HG03095 (cell line): ENCODE measurements around the gene CTNND2.
A peak's percentile ranks its signal among the peaks of the same experiment; 100 is the strongest.
"Not testable (repeated sequence)": the region's sequence is repeated elsewhere in the genome, so short reads cannot be mapped to it uniquely, and the experiment has no call there.

ENCODE experiments used
- ATAC-seq: cut with Tn5 transposase; IDR thresholded peaks from one replicate; pipeline ENCODE4 v1.9.1; 2021; ENCODE audit warnings: moderate library complexity; ENCODE audit not compliant: unreplicated experiment

CTNND2 gene

DNA sequence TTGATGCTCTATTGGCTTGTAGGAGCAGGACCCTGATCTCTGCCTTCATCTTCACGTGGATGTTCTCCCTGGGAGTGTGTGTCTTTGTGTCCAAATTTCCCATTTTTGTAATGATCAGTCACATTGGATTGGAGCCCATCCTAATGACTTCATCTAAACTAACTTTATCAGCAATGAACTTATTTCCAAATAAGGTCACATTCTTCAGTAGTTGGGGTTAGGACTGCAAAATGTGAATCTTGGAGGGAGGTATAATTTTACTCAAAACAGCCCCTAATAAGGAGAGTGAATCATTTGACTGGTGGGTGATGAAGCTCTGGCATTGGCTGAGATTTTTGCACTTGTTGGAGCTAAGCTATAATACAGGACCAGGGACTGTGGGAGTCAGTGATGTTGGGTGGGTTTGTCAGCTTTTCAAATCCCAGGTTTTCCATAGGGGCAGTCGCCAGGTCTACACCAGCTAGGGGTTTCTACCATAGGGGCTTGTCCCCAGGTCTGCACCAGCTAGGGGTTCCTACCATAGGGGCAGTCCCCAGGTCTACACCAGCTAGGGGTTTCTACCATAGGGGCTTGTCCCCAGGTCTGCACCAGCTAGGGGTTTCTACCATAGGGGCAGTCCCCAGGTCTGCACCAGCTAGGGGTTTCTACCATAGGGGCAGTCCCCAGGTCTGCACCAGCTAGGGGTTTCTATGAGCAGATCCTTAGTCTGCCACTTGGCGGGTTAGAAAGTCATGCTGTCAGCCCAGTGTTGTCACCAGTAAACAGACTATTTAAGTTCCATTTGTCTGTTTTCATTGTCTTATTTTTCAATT is 760.6 kb downstream of the CTNND2 start:
- ATAC-seq = peak; percentile 70

DNA sequence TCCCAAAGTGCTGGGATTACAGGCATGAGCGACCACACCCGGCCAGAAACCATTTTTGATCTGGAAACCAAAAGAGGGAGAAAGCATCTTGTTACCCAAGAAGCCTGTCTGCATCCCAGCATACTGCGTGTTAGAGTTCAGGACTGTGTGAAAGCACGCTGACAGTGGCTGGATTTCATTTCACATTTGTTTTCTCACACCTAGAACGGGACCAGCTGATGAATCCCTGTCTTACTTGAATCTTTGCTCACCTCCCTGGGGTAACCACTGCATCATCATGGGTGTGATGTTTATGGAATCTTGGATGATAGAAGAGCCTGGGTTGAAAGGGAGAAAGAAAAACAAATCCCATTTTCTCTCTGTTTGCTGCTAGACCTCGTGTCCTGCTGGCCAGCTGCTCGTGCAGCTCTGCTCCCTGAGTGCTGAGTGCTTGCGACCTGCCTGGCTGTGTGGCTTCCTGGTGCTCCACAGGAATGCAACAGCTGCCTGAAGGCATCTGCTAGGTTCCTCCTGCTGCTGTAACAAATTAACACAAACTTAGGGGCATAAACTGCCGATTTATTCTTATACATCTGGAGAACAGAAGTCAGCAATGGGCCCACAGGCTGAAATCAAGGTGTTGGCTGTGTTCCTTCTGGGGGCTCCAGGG is 764.9 kb downstream of the CTNND2 start:
- no peak for ATAC-seq

- no peak for ATAC-seq
Observed at GRCh38 chr5:11130131-11130530, 774.1 kb downstream of the CTNND2 start.

DNA sequence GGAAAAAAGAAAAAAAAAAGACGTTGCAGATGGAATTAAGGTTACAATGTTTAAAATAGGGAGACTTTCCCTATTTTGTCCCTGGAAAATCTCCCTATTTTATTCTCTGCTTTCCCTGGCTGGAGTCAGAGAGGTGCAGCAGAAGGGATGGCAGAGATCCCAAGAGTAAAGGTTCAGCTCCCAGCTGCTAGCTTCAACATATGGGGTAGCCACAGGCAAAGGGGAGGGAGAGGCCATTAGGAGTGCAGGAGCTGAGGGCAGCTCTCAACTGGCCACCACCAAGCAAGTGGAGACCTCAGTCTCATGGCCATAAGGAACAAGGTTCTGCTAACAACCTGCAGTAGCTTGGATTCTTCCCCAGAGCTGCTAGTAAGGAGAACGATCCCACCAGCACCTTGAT is 776.2 kb downstream of the CTNND2 start:
- ATAC-seq = no peak

GRCh38 chr5:11126844-11127243 is 777.4 kb downstream of the CTNND2 start:
- no peak for ATAC-seq

DNA sequence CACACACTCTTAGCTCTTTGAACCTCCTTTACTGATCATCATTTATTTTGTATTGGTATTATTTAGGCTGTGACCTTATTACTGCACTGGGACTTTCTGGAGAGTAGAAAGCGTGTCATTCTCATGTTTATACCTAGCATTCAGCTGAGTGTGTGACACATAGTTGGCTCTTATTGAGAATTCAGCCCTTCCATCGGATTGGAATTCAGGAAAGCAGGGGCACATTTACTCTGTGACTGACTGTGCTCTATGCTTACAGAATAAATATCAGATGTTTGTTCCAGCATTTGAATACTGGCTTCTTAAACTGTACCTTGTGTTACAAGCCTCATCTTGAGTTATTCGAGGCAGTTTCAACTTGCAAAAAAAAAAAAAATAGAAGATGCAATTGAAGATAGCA is 782.4 kb downstream of the CTNND2 start:
- ATAC-seq = no peak

GRCh38 chr5:11110128-11110527 is 794.1 kb downstream of the CTNND2 start:
- ATAC-seq = no peak

- no peak for ATAC-seq
Observed at GRCh38 chr5:11105696-11106095, 798.5 kb downstream of the CTNND2 start.

DNA sequence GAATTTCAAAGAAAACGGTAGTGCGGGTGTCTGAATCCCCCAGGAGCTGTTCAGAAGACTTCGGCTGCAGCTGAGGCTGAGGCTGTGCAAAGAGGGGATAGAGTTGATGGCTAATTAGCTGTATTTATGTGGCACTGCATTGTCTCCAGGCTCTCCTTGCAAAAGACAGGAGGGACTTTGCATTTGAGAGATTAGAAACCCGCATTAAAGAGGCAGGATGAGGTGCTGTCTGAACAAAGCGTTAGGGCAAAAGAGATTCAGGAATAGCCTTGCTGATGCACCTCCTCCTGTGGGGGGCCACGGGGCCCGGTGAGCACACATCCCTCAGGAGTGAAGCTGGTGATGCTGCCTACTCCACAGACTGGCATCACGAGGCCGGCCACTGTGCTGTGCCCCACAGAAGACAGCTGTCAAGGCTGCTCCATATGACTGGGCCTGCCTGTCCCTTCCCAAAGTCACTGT is 799.6 kb downstream of the CTNND2 start:
- no peak for ATAC-seq

- no peak for ATAC-seq
Observed at GRCh38 chr5:11104210-11104609, 800.0 kb downstream of the CTNND2 start.

GRCh38 chr5:11084111-11084510 is 820.1 kb downstream of the CTNND2 start:
- ATAC-seq = no peak

- no peak for ATAC-seq
Observed at GRCh38 chr5:11082404-11082945, 821.8 kb downstream of the CTNND2 start.

GRCh38 chr5:11076945-11077613 is 827.2 kb downstream of the CTNND2 start:
- no peak for ATAC-seq

DNA sequence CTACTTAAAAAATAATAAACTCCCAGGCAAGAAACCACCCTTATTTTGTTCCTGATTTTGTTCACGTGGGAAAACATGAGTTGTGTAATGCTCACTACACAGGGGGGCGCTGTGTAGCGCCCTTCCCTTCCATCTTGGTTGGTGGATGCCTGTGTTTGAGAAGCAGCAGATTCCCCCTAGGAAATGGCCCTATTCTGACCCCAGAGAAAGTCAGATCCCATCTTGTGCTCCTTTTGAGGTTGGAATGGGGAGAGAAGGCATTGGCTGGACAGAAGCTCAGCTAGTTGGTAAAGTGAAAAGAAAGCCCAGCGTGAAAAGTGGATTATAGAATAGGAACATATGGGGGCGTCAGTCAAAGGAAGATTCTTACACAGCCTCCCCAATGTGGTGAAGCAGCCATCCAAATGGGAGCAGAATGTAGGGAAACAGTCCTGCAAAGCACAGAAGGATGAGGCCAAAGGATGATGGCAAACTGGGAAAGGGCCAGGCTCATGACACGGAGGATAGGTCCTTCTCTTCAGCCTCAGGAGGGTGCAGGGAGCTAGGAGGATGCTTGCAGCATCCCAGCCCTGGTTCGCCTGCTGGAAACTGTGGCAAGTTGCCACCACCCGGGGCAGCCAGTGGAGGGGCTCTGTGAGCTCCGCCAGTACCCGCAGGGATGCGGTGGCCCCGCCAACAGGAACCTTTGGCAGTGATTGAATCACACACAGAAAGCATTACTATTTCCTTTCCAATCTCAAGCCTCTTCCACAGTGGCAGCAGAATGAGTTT is 829.0 kb downstream of the CTNND2 start:
- ATAC-seq = no peak

- no peak for ATAC-seq
Observed at GRCh38 chr5:11072568-11072967, 831.7 kb downstream of the CTNND2 start.

DNA sequence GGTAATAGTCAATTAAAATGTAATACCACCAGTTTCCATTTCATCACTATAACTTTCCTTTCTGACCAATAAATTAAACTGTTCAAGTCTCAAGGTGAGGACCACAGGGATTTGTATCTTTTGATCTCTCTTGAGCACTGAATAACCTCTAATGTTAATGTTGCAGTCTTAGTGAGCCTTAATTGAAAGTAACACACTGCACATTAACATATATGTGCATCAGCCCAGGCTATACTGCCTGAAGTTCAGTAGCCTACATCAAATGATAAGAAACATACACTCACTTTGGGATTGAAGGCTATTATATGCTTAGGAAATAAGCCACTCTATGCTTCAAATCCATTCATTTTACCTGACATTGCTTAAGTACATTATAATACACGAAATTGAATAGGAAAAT is 832.2 kb downstream of the CTNND2 start:
- ATAC-seq = no peak

- ATAC-seq = no peak
Observed at GRCh38 chr5:11069041-11069440, 835.2 kb downstream of the CTNND2 start.

DNA sequence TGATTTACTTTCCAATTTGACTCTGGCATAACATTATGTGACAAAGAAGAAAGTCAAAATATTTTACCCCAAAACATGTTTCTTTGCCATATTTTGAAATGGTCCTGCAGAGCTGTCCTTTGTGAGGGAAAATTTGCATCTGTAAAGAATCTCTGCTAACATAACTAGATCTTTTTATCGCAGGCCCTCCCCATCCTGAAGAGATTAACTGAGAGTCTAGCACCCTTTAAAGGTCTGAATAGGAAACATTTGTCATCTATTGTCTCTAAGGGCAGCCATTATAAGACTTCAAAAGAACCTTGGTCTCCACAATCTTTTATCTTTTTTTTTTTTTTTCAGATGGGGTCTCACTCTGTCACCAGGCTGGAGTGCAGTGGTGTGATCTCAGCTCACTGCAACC is 838.5 kb downstream of the CTNND2 start:
- ATAC-seq = not testable (repeated sequence)

DNA sequence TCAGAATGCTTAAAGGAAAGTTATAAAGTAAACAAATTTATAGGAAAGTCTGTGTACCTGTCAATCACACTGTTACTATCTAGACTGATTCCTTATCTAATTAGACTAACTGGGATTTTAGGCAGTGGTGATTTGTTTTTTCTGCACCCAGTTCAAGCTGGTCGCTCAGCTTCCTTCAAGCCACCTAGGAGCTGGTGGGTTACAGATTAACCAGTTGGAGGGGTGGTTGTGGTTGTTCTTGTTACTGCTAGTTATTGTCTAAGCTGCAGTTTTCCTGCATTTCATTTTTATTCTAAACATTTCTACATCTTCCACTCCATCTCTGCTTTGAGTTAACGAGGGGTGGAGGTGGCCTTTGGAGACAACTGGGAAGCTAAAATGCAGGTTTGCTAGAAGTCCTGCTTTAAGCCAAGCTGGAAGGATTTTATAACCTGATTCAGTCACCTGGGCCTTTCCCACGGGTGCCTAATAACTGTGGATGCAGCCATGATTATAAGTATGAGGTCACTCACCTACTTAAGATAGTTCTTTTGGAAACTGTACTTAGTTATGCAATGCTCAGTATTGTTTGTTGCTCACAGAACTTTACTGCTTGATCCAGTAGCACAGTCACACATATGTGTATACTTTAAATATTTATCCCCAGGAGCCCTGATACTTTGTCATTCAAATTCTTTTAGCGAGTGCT is 839.3 kb downstream of the CTNND2 start:
- no peak for ATAC-seq

GRCh38 chr5:11062397-11062796 is 841.8 kb downstream of the CTNND2 start:
- no peak for ATAC-seq
